HG02763 (cell line): ENCODE measurements around the gene SNX32.
"Not testable (repeated sequence)": the region's sequence is repeated elsewhere in the genome, so short reads cannot be mapped to it uniquely, and the experiment has no call there.

Source experiments
- ATAC-seq: cut with Tn5 transposase; IDR thresholded peaks from one replicate; pipeline ENCODE4 v1.9.1; 2021; ENCODE audit warnings: mild to moderate bottlenecking, moderate library complexity; ENCODE audit not compliant: unreplicated experiment

Gene SNX32

GRCh38 chr11:65883058-65883761 lies 49.4 kb downstream of the SNX32 start:
- no peak for ATAC-seq

- no peak for ATAC-seq
These were observed 50.3 kb downstream of the SNX32 start for GRCh38 chr11:65883786-65884715.

GRCh38 chr11:65884716-65885092 lies 50.9 kb downstream of the SNX32 start:
- no peak for ATAC-seq

GRCh38 chr11:65885231-65885630 lies 51.5 kb downstream of the SNX32 start:
- no peak for ATAC-seq

- no peak for ATAC-seq
These were observed 52.2 kb downstream of the SNX32 start for GRCh38 chr11:65885808-65886536.

- no peak for ATAC-seq
These were observed 53.3 kb downstream of the SNX32 start for GRCh38 chr11:65886826-65887722.

GRCh38 chr11:65887723-65888162 lies 54.0 kb downstream of the SNX32 start:
- no peak for ATAC-seq

GRCh38 chr11:65888163-65888814 lies 54.5 kb downstream of the SNX32 start, which contains the start of gene FIBP:
TSS of gene FIBP (minus strand) at chr11:65888471. CDS start at chr11:65888418, 53 bp downstream.
- ATAC-seq, result peak; percentile 49

GRCh38 chr11:65890324-65891218 lies 56.8 kb downstream of the SNX32 start, which contains the start of gene CCDC85B:
TSS of gene CCDC85B (plus strand) at chr11:65890673. CDS start at chr11:65890784, 111 bp downstream.
- ATAC-seq, result peak; percentile 55

GRCh38 chr11:65891219-65892136 lies 57.7 kb downstream of the SNX32 start:
- ATAC-seq, result no peak

- ATAC-seq, result not testable (repeated sequence)
These were observed 58.4 kb downstream of the SNX32 start for GRCh38 chr11:65892137-65892540.

- ATAC-seq, result no peak
These were observed 59.0 kb downstream of the SNX32 start for GRCh38 chr11:65892661-65893317.

- no peak for ATAC-seq
These were observed 60.4 kb downstream of the SNX32 start for GRCh38 chr11:65894034-65894591.

- no peak for ATAC-seq
These were observed 61.8 kb downstream of the SNX32 start for GRCh38 chr11:65895482-65895981.

GRCh38 chr11:65896034-65896999 lies 62.6 kb downstream of the SNX32 start:
- ATAC-seq, result no peak
